Adrenal gland (tissue), 12 donors: ENCODE data around the gene SF3B2. TPM values are rescaled to one million over a fixed set of nuclear protein-coding genes. Genes with fewer than 3 reads are reported as not detected.

ENCODE experiments used
- DNase-seq, 7 donors: peaks; one replicate each; pipeline ENCODE4 v3.0.0-alpha.2; 2019 to 2020
- H3K27ac ChIP-seq, 5 donors: fragments of 200-600 bp; sonication (generic) in 4 of 5; 1 replicate in 3 of 5; 2 replicates in 2 of 5; pipeline versions ENCODE4 v1.5.1 to v1.8.0; 2016 to 2020; ENCODE audit warnings: mild to moderate bottlenecking in 1 of 5
- H3K27me3 ChIP-seq: fragments of 200-600 bp; 2 replicates; pipeline ENCODE4 v1.8.0; 2021
- H3K36me3 ChIP-seq, 2 donors: fragments of 200-600 bp; replicated peaks in 1 of 2; 1 replicate in 1 of 2; 2 replicates in 1 of 2; pipeline versions ENCODE4 v1.5.1 to v1.8.0; 2018 to 2022
- H3K4me1 ChIP-seq, 2 donors: fragments of 200-600 bp; replicated peaks in 1 of 2; 1 replicate in 1 of 2; 2 replicates in 1 of 2; pipeline versions ENCODE4 v1.5.1 to v1.8.0; 2018 to 2021
- H3K4me3 ChIP-seq, 4 donors: fragments of 200-600 bp; sonication (generic) in 3 of 4; one replicate each; pipeline ENCODE4 v1.5.1; 2016 to 2018
- H3K9me3 ChIP-seq, 3 donors: fragments of 200-600 bp; sonication (generic) in 1 of 3; replicated peaks in 1 of 3; 1 replicate in 2 of 3; 2 replicates in 1 of 3; pipeline versions ENCODE4 v1.5.1 to v1.8.0; 2016 to 2021
- CTCF ChIP-seq, 6 experiments: fragments of 450-650 bp in 4 of 6; fragments of 200-600 bp in 2 of 6; sonication (generic) in 1 of 6; IDR thresholded peaks; 1 replicate in 5 of 6; 2 replicates in 1 of 6; pipeline versions ENCODE4 v1.5.1 to v1.8.0; 2016 to 2021; ENCODE audit warnings: antibody characterized with exemption in 6 of 6, mild to moderate bottlenecking in 2 of 6, moderate library complexity in 1 of 6
- POLR2A ChIP-seq, 2 donors: fragments of 450-650 bp; IDR thresholded peaks; one replicate each; pipeline ENCODE4 v1.6.1; 2017; ENCODE audit warnings: antibody characterized with exemption in 2 of 2, mild to moderate bottlenecking in 2 of 2, moderate library complexity in 1 of 2
- WGBS, 4 donors: extraction: QIAGEN DNeasy Blood & Tissue Kit in 2 of 4; methylation state at CpG; one replicate each; pipeline versions ENCODE4 v1.1.5 to v1.1.7; 2013 to 2017; 5-methylcytosine and 5-hydroxymethylcytosine counted together
- intact Hi-C, 2 donors: fragments of 100-400 bp; cut with DNase I; formaldehyde crosslinking; loops; one replicate each; pipeline versions ENCODE4 v1.14.1 to v1.15.0; 2022 to 2023
- polyA plus RNA-seq, 3 donors: library from polyadenylated mRNA; stranded (reverse); fragments of 200-250 nt in 2 of 3; fragments of 350-450 nt in 1 of 3; fragmentation: Illumina TruSeq in 1 of 3; extraction: RNeasy Lipid Tissue Mini Kit (QIAGEN cat#74804) in 1 of 3; gene quantifications; one replicate each; pipeline ENCODE4 v1.2.3, GENCODE V29; 2013 to 2014
- total RNA-seq, 9 donors: library from RNA; depleted of rRNA in 4 of 9; stranded (reverse); fragments of >200 nt in 4 of 9; fragments of 120-200 nt in 1 of 9; fragmentation: NEBNext Ultra II Directional in 1 of 9; extraction: Animal tissue kit (Norgen Biotek cat#: 25700) in 1 of 9; gene quantifications; one replicate each; pipeline versions ENCODE4 v1.1.0 to v1.2.4, GENCODE V29; 2013 to 2023
- donor health status: healthy with polysubstance abuse.
- donor health status: Bipolar disorder and iron deficiency.
- donor health status: DM: yes; HTN: yes; CAD: no.
- donor health status: DM: no; HTN: no; CAD: no.
- donor health status: DM: no; HTN: no; CAD: no.
- donor health status: DM: yes; HTN: yes; CAD: no.

Gene SF3B2
- total and polyA plus RNA-seq, 12 donors, result 101 to 196 (median 141) TPM

DNA sequence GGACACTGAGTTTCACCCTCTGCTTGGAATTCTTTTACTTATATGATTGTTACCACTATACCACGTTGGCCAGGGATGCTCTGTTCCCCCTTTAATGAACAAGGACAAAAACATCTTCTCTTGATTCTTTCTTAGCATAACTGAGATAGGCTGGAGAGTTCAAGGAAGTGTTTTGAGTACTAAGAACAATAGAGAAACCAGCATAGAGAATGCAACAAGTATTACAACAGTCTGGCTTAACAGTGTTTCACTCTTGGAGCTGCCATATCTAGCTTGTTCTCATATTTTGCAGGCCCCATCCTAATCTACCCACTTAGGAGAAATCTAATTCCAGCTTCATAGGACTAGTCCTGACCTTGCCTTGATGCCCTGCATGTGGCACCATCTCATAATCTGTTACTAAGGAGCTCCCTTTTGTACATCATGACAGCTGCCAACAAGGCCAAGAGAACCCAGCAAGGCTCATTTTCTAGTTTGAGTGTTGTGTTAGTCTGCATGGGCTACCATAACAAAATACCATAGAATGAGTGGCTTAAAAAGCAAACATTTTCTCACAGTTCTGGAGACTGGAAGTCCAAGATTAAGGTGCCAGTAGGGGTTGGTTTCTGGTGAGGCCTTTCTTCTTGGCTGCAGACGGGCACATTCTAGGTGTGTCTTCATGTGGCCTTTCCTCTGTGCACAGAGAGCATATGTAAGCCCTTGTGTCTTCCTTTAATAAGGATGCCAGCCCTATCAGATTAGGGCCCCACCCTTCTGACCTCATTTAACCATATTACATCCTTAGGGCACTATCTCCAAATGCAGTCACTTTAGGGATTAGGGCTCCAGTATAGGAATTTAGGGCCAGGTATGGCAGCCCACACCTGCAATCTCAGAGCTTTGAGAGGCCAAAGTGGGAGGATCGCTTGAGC is 55.7 kb downstream of the SF3B2 start:
- H3K36me3 ChIP-seq, result no peaks in the 10 kb centered on the region
- no peak overlapping the region for H3K27ac ChIP-seq
- no peaks in the 10 kb centered on the region for H3K27me3 ChIP-seq
- H3K4me1 ChIP-seq, result peaks cover 11 to 15% of the 10 kb centered on the region in 2 donors
- WGBS, 4 donors, result 83 to 99% (median 89%) methylated on average over 3 of the region's 3 CpGs
- TF ChIP-seq POLR2A (IDR thresholded peaks at IDR 0.05), result no peak
- TF ChIP-seq CTCF (IDR thresholded peaks at IDR 0.05), result no peak
- no peak overlapping the region for H3K4me3 ChIP-seq
- H3K9me3 ChIP-seq, result no peaks in the 10 kb centered on the region
- DNase-seq, result no peak
- intact Hi-C loops, result no loop called here

- TF ChIP-seq POLR2A (IDR thresholded peaks at IDR 0.05) (no peak), CTCF (IDR thresholded peaks at IDR 0.05) (no peak)
- H3K4me3 ChIP-seq, result no peak overlapping the region
- H3K36me3 ChIP-seq, result no peaks in the 10 kb centered on the region
- 95 to 100% (median 97%) methylated on average over 2 of the region's 2 CpGs for WGBS, 4 donors
- H3K9me3 ChIP-seq, result no peaks in the 10 kb centered on the region
- H3K27ac ChIP-seq, result no peak overlapping the region
- DNase-seq, result no peak
- intact Hi-C loops, result no loop called here
- peaks cover 16 to 25% of the 10 kb centered on the region in 2 donors for H3K4me1 ChIP-seq
- no peaks in the 10 kb centered on the region for H3K27me3 ChIP-seq
Observed at GRCh38 chr11:66109294-66109693, 57.1 kb downstream of the SF3B2 start.

DNA sequence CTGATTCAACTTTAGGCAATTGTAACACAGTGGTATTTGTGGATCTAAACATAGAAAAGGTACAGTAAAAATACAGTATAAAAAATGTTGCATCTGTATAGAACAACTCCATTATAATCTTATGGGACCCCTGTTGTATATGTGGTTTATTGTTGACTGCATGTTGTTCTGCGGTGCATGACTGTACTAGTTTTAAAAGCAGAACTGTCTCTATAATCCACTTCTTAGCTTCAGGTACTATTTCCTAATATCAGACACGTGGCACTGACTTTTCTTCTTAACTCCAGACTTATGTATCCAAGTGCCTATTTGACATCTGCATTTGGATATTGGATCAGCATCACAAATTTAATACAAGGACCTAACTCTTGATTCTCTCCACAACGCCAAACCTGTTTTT is 59.0 kb downstream of the SF3B2 start:
- no peaks in the 10 kb centered on the region for H3K27me3 ChIP-seq
- intact Hi-C loops, result no loop called here
- H3K9me3 ChIP-seq, result no peaks in the 10 kb centered on the region
- DNase-seq, result no peak
- TF ChIP-seq CTCF (IDR thresholded peaks at IDR 0.05) (no peak), POLR2A (IDR thresholded peaks at IDR 0.05) (no peak)
- no peak overlapping the region for H3K4me3 ChIP-seq
- 89 to 94% (median 91%) methylated on average over 3 of the region's 3 CpGs for WGBS, 4 donors
- no peaks in the 10 kb centered on the region for H3K36me3 ChIP-seq
- peaks cover 16 to 39% of the 10 kb centered on the region in 2 donors for H3K4me1 ChIP-seq
- H3K27ac ChIP-seq, result no peak overlapping the region

- DNase-seq, result no peak
- H3K27ac ChIP-seq, result peak overlapping the region in 3 of 5 donors; percentile 10 to 50 (median 39)
Observed at GRCh38 chr11:66112041-66112491, 59.9 kb downstream of the SF3B2 start.

More at GRCh38 chr11:66112041-66112491, 59.9 kb downstream of the SF3B2 start:
- no peaks in the 10 kb centered on the region for H3K36me3 ChIP-seq
- no peak for TF ChIP-seq POLR2A (IDR thresholded peaks at IDR 0.05)
- TF ChIP-seq CTCF (IDR thresholded peaks at IDR 0.05), result no peak
- H3K4me3 ChIP-seq, result no peak overlapping the region
- 74 to 81% (median 77%) methylated on average over 9 of the region's 9 CpGs for WGBS, 4 donors
- H3K27me3 ChIP-seq, result no peaks in the 10 kb centered on the region
- no peaks in the 10 kb centered on the region for H3K9me3 ChIP-seq
- intact Hi-C loops, result no loop called here
- H3K4me1 ChIP-seq, result peaks cover 16 to 43% of the 10 kb centered on the region in 2 donors
